ENCODE results near the gene NADK.
"Not testable (repeated sequence)": the region's sequence is repeated elsewhere in the genome, so short reads cannot be mapped to it uniquely, and the experiment has no call there.

DNA sequence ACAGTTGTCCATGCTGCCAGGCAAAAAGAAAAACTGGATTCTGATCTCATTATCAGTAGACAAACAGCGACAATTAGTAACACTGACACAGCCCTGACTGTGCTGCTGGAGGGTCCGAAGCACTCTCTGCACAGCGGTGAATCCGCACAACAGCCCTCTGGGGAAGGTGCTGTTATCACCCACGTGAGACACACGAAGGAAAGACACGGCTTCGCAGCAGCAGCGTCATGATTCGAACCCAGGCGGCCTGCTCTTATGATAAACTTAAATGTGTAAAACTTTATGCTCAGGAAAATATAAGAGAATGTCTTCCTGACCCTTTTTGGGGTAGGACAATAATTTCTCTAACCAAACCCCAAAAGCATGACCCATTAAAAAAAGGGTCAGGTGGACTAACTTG is 35.7 kb downstream of the NADK start:
- TF ChIP-seq, protein P1, sequence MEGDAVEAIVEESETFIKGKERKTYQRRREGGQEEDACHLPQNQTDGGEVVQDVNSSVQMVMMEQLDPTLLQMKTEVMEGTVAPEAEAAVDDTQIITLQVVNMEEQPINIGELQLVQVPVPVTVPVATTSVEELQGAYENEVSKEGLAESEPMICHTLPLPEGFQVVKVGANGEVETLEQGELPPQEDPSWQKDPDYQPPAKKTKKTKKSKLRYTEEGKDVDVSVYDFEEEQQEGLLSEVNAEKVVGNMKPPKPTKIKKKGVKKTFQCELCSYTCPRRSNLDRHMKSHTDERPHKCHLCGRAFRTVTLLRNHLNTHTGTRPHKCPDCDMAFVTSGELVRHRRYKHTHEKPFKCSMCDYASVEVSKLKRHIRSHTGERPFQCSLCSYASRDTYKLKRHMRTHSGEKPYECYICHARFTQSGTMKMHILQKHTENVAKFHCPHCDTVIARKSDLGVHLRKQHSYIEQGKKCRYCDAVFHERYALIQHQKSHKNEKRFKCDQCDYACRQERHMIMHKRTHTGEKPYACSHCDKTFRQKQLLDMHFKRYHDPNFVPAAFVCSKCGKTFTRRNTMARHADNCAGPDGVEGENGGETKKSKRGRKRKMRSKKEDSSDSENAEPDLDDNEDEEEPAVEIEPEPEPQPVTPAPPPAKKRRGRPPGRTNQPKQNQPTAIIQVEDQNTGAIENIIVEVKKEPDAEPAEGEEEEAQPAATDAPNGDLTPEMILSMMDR (IDR thresholded peaks at IDR 0.05): not testable (repeated sequence)
- TF ChIP-seq EP300 (IDR thresholded peaks at IDR 0.05): not testable (repeated sequence)
